ENCODE measurements around the gene SERPINB13. TPM values are rescaled to one million over a fixed set of nuclear protein-coding genes. Genes with fewer than 3 reads are reported as not detected.

The SERPINB13 gene
- total RNA-seq, 4 donors from 2014 or later = 1.4 TPM; not detected in 3

DNA sequence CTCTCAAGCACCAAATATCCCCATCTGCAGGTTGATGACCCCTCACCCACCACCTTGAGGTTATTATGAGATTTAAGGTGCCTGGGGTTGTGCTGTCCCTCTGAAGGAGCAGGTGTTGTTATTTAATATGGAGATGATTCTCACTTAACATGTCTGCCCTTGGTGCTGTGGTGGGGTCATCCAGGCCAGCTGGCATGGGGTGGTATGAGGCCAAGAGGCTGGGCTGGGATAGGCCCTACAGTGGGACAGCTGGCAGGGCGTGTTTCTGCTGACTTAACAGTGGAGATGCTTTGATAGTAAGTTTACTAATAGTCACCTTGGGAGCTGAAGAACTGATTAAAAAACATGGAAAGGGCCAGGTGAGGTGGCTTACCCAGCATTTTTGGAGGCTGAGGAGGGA lies 22.6 kb upstream of the SERPINB13 start:
- TF ChIP-seq, protein P1, sequence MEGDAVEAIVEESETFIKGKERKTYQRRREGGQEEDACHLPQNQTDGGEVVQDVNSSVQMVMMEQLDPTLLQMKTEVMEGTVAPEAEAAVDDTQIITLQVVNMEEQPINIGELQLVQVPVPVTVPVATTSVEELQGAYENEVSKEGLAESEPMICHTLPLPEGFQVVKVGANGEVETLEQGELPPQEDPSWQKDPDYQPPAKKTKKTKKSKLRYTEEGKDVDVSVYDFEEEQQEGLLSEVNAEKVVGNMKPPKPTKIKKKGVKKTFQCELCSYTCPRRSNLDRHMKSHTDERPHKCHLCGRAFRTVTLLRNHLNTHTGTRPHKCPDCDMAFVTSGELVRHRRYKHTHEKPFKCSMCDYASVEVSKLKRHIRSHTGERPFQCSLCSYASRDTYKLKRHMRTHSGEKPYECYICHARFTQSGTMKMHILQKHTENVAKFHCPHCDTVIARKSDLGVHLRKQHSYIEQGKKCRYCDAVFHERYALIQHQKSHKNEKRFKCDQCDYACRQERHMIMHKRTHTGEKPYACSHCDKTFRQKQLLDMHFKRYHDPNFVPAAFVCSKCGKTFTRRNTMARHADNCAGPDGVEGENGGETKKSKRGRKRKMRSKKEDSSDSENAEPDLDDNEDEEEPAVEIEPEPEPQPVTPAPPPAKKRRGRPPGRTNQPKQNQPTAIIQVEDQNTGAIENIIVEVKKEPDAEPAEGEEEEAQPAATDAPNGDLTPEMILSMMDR (IDR thresholded peaks at IDR 0.05) = no peak
- TF ChIP-seq POLR2AphosphoS5 (IDR thresholded peaks at IDR 0.05) (no peak), POLR2A (IDR thresholded peaks at IDR 0.05) (no peak), EP300 (IDR thresholded peaks at IDR 0.05; ENCODE audit: low read depth) (no peak)
- in situ Hi-C loops (cut with MboI; ENCODE audit: low pct_ligation_motif_present in 1 of 4, low pct_unique_long_range_greater_than_20kb in 1 of 4, low sequenced_read_pairs in 3 of 4) = no loop called here
- H3K27me3 ChIP-seq = no peaks in the 10 kb centered on the region

DNA sequence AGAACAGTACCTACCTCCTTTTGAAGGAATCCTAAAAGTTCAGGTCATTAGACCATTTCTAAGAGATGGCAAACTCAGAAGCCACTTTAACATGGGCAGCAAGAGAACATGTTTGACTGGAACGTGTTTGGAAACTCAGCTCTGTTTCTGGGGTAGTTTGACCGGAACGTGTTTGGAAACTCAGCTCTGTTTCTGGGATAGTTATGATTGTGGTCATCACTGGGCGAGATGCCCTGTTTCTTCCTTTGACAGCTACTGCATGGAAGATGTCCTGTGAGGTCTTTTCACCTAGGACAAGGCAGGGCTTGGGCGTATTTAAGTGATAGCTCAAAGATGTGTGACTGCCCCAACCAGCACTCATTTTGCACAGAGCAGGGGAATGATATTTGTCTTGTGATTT lies 19.9 kb upstream of the SERPINB13 start:
- WGBS, 2 donors (ENCODE audit: low coverage in 1 of 2) = 75% methylated on average over 5 of the region's 5 CpGs; no CpG with 5 or more reads in 1 of the 2 donors
- no peak for TF ChIP-seq POLR2AphosphoS5 (IDR thresholded peaks at IDR 0.05)
- no peak for TF ChIP-seq EP300 (IDR thresholded peaks at IDR 0.05; ENCODE audit: low read depth)
- TF ChIP-seq POLR2A (IDR thresholded peaks at IDR 0.05) = no peak
- TF ChIP-seq, protein P1 (IDR thresholded peaks at IDR 0.05) = no peak
- no peaks in the 10 kb centered on the region for H3K9me3 ChIP-seq

More for the DNA sequence above, 22.6 kb upstream of the SERPINB13 start:
- H3K4me3 ChIP-seq = no peak overlapping the region
- WGBS, 2 donors (ENCODE audit: low coverage in 1 of 2) = 86% methylated on average over 1 of the region's 1 CpG; no CpG with 5 or more reads in 1 of the 2 donors
- no peak overlapping the region for H3K27ac ChIP-seq
- intact Hi-C loops (cut with DNase I; ENCODE audit: low total_unique reads) = no loop called here
- no peaks in the 10 kb centered on the region for H3K36me3 ChIP-seq
- H3K9me3 ChIP-seq = no peaks in the 10 kb centered on the region
- no peaks in the 10 kb centered on the region for H3K4me1 ChIP-seq
- DNase-seq = no peak

DNA sequence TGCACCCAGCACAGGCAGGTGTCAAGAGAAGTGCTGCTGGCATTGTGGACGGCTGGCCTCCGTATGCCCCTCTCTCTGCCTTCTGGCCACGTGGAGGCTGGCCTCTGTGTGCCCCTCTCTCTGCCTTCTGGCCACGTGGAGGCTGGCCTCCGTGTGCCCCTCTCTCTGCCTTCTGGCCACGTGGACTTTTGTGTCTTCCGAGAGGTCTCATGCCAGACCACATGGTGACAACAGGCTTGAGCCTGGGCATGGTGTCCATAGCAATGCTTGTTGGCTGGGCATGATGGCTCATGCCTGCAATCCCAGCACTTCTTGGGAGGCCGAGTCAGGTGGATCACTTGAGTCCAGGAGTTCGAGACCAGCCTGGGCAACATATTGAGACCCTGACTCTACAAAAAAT lies 19.3 kb upstream of the SERPINB13 start:
- intact Hi-C loops (cut with DNase I; ENCODE audit: low total_unique reads) (no loop called here), in situ Hi-C loops (cut with MboI; ENCODE audit: low pct_ligation_motif_present in 1 of 4, low pct_unique_long_range_greater_than_20kb in 1 of 4, low sequenced_read_pairs in 3 of 4) (no loop called here)
- Histone ChIP-seq H3K27me3 (no peaks in the 10 kb centered on the region), H3K27ac (no peak overlapping the region), H3K4me3 (no peak overlapping the region), H3K9me3 (no peaks in the 10 kb centered on the region), H3K4me1 (no peaks in the 10 kb centered on the region), H3K36me3 (no peaks in the 10 kb centered on the region)
- WGBS, 2 donors (ENCODE audit: low coverage in 1 of 2) = 68 to 72% methylated on average over 3 to 9 of the region's 9 CpGs
- no peak for DNase-seq
- TF ChIP-seq EP300 (IDR thresholded peaks at IDR 0.05; ENCODE audit: low read depth) (no peak), POLR2AphosphoS5 (IDR thresholded peaks at IDR 0.05) (no peak), POLR2A (IDR thresholded peaks at IDR 0.05) (no peak)
- TF ChIP-seq, protein P1 (IDR thresholded peaks at IDR 0.05) = no peak

More for the DNA sequence above, 19.9 kb upstream of the SERPINB13 start:
- intact Hi-C loops (cut with DNase I; ENCODE audit: low total_unique reads) (no loop called here), in situ Hi-C loops (cut with MboI; ENCODE audit: low pct_ligation_motif_present in 1 of 4, low pct_unique_long_range_greater_than_20kb in 1 of 4, low sequenced_read_pairs in 3 of 4) (no loop called here)
- Histone ChIP-seq H3K36me3 (no peaks in the 10 kb centered on the region), H3K27me3 (no peaks in the 10 kb centered on the region), H3K27ac (no peak overlapping the region), H3K4me1 (no peaks in the 10 kb centered on the region), H3K4me3 (no peak overlapping the region)
- no peak for DNase-seq

DNA sequence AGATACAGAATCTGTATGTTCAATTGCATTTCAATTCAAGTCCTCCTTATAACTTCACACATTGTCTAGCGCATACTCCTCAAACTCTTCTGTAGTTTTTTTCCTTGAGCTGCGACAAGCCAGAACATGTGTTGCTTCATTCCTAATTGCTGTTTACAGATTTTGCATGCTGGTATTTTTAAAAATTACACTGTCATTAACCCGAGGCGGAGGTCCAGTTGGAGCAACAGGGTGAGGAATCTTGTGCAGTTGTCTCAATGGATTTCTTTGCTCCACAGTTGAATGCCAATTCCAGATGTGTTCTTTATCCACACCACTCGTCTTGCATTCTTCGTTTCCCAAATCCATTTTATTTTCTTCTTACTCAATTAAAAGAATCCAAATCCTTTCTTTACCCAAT lies 16.4 kb upstream of the SERPINB13 start:
- DNase-seq = no peak
- 72 to 77% methylated on average over 6 of the region's 6 CpGs for WGBS, 2 donors (ENCODE audit: low coverage in 1 of 2)
- Histone ChIP-seq H3K4me1 (no peaks in the 10 kb centered on the region), H3K27ac (no peak overlapping the region), H3K36me3 (no peaks in the 10 kb centered on the region), H3K9me3 (no peaks in the 10 kb centered on the region), H3K4me3 (no peak overlapping the region), H3K27me3 (no peaks in the 10 kb centered on the region)
- in situ Hi-C loops (cut with MboI; ENCODE audit: low pct_ligation_motif_present in 1 of 4, low pct_unique_long_range_greater_than_20kb in 1 of 4, low sequenced_read_pairs in 3 of 4) = loop anchor here in 1 of 4 donors (10.0 kb wide), 1 partner anchor 46 kb away; no protein-coding TSS in a partner anchor
- intact Hi-C loops (cut with DNase I; ENCODE audit: low total_unique reads) = no loop called here
- TF ChIP-seq, protein P1 (IDR thresholded peaks at IDR 0.05) = no peak
- no peak for TF ChIP-seq POLR2A (IDR thresholded peaks at IDR 0.05)
- TF ChIP-seq POLR2AphosphoS5 (IDR thresholded peaks at IDR 0.05) = no peak
- no peak for TF ChIP-seq EP300 (IDR thresholded peaks at IDR 0.05; ENCODE audit: low read depth)

All from transverse colon (tissue), 4 donors.